A204.1 (cell line): ENCODE measurements around the gene TDP1.

Experiments
- FAIRE-seq: peaks from 2 replicates; lab custom pipeline; 2012; peaks lifted over from hg19 to GRCh38; lab: Jason Lieb, UNC

The TDP1 gene

GRCh38 chr14:89955745-89956660 is at the start of gene TDP1:
TSS of gene TDP1 (plus strand) at chr14:89955927. CDS start at chr14:89963115, 7,188 bp downstream.
- FAIRE-seq, result no peak

- FAIRE-seq, result no peak
These were observed 49.7 kb upstream of the TDP1 start for GRCh38 chr14:89906000-89906399.

- no peak for FAIRE-seq
These were observed 48.1 kb upstream of the TDP1 start for GRCh38 chr14:89907655-89908054.

- FAIRE-seq, result no peak
These were observed 46.8 kb upstream of the TDP1 start for GRCh38 chr14:89908712-89909450.

- no peak for FAIRE-seq
These were observed 46.1 kb upstream of the TDP1 start for GRCh38 chr14:89909586-89909985.

- FAIRE-seq, result no peak
These were observed 45.1 kb upstream of the TDP1 start for GRCh38 chr14:89910691-89911009.

GRCh38 chr14:89911010-89911919 is 44.5 kb upstream of the TDP1 start:
- no peak for FAIRE-seq

GRCh38 chr14:89912221-89912620 is 43.5 kb upstream of the TDP1 start:
- FAIRE-seq, result no peak

- no peak for FAIRE-seq
These were observed 43.0 kb upstream of the TDP1 start for GRCh38 chr14:89912667-89913211.

GRCh38 chr14:89915114-89915878 is 40.4 kb upstream of the TDP1 start:
- peak; percentile 95 for FAIRE-seq

GRCh38 chr14:89918721-89919120 is 37.0 kb upstream of the TDP1 start:
- no peak for FAIRE-seq

- FAIRE-seq, result no peak
These were observed 35.7 kb upstream of the TDP1 start for GRCh38 chr14:89920056-89920455.

- FAIRE-seq, result no peak
These were observed 34.4 kb upstream of the TDP1 start for GRCh38 chr14:89921346-89921745.

GRCh38 chr14:89922031-89922907 is 33.5 kb upstream of the TDP1 start:
- no peak for FAIRE-seq

GRCh38 chr14:89924268-89924667 is 31.5 kb upstream of the TDP1 start:
- FAIRE-seq, result no peak

- FAIRE-seq, result no peak
These were observed 29.0 kb upstream of the TDP1 start for GRCh38 chr14:89926694-89927093.

GRCh38 chr14:89927186-89927865 is 28.4 kb upstream of the TDP1 start:
- FAIRE-seq, result no peak

- no peak for FAIRE-seq
These were observed 22.7 kb upstream of the TDP1 start for GRCh38 chr14:89933002-89933401.

GRCh38 chr14:89936654-89937185 is 19.0 kb upstream of the TDP1 start:
- peak; percentile 61 for FAIRE-seq
